HG03442 (cell line): Measurements from ENCODE around the gene PBRM1.
"Not testable (repeated sequence)": the region's sequence is repeated elsewhere in the genome, so short reads cannot be mapped to it uniquely, and the experiment has no call there.

ENCODE experiments used
- ATAC-seq: cut with Tn5 transposase; IDR thresholded peaks from one replicate; pipeline ENCODE4 v1.9.1; 2021; ENCODE audit warnings: mild to moderate bottlenecking, moderate library complexity; ENCODE audit not compliant: unreplicated experiment

Gene PBRM1

GRCh38 chr3:52704611-52705437 is 19.1 kb upstream of the PBRM1 start:
- no peak for ATAC-seq

GRCh38 chr3:52703341-52703740 is 17.6 kb upstream of the PBRM1 start:
- no peak for ATAC-seq

GRCh38 chr3:52697632-52697965 is 11.9 kb upstream of the PBRM1 start:
- no peak for ATAC-seq

- no peak for ATAC-seq
These were observed 11.3 kb upstream of the PBRM1 start for GRCh38 chr3:52696830-52697631.

GRCh38 chr3:52695798-52696671 is 10.3 kb upstream of the PBRM1 start:
- no peak for ATAC-seq

GRCh38 chr3:52694528-52695189 is 8.9 kb upstream of the PBRM1 start:
- ATAC-seq: no peak

- no peak for ATAC-seq
These were observed 7.4 kb upstream of the PBRM1 start for GRCh38 chr3:52693071-52693470.

GRCh38 chr3:52690560-52690959 is 4.8 kb upstream of the PBRM1 start:
- no peak for ATAC-seq

GRCh38 chr3:52689151-52689550 is 3.4 kb upstream of the PBRM1 start:
- no peak for ATAC-seq

- no peak for ATAC-seq
These were observed 2.6 kb upstream of the PBRM1 start for GRCh38 chr3:52688266-52688665.

- ATAC-seq: peak; percentile 67
These were observed 416 bp downstream of the PBRM1 start for GRCh38 chr3:52685285-52685708.

GRCh38 chr3:52684184-52684583 is 1.5 kb downstream of the PBRM1 start:
- no peak for ATAC-seq

GRCh38 chr3:52683611-52684010 is 2.1 kb downstream of the PBRM1 start:
- no peak for ATAC-seq

- ATAC-seq: no peak
These were observed 3.7 kb downstream of the PBRM1 start for GRCh38 chr3:52682016-52682415.

GRCh38 chr3:52681596-52681995 is 4.1 kb downstream of the PBRM1 start:
- no peak for ATAC-seq

- ATAC-seq: no peak
These were observed 5.9 kb downstream of the PBRM1 start for GRCh38 chr3:52679811-52680210.

- ATAC-seq: no peak
These were observed 6.5 kb downstream of the PBRM1 start for GRCh38 chr3:52679199-52679538.

GRCh38 chr3:52678265-52679198 is 7.2 kb downstream of the PBRM1 start:
- ATAC-seq: no peak

GRCh38 chr3:52676201-52676600 is 9.5 kb downstream of the PBRM1 start:
- not testable (repeated sequence) for ATAC-seq

- no peak for ATAC-seq
These were observed 14.0 kb downstream of the PBRM1 start for GRCh38 chr3:52671676-52672075.
